Tibial nerve (tissue), 4 donors: ENCODE measurements around the gene THSD4. TPM values are rescaled to one million over a fixed set of nuclear protein-coding genes. Genes with fewer than 3 reads are reported as not detected.

Experiments
- DNase-seq, 2 donors: peaks; one replicate each; pipeline ENCODE4 v3.0.0-alpha.2; 2019; ENCODE audit warnings: low spot score in 2 of 2
- H3K27ac ChIP-seq, 4 donors: fragments of 200-600 bp; sonication (generic) in 3 of 4; one replicate each; pipeline ENCODE4 v1.5.1; 2017 to 2019; ENCODE audit warnings: mild to moderate bottlenecking in 1 of 4
- H3K27me3 ChIP-seq, 2 donors: fragments of 200-600 bp; sonication (generic) in 1 of 2; one replicate each; pipeline versions ENCODE4 v1.5.1 to v1.6.0; 2017 to 2019
- H3K36me3 ChIP-seq, 3 donors: fragments of 200-600 bp; sonication (generic); one replicate each; pipeline ENCODE4 v1.5.1; 2018 to 2019
- H3K4me1 ChIP-seq, 4 donors: fragments of 200-600 bp; sonication (generic) in 3 of 4; one replicate each; pipeline ENCODE4 v1.5.1; 2017 to 2019
- H3K4me3 ChIP-seq, 4 donors: fragments of 200-600 bp; sonication (generic) in 3 of 4; one replicate each; pipeline ENCODE4 v1.5.1; 2017 to 2019; ENCODE audit warnings: mild to moderate bottlenecking in 1 of 4, moderate library complexity in 1 of 4
- H3K9me3 ChIP-seq, 4 donors: fragments of 200-600 bp; sonication (generic) in 3 of 4; one replicate each; pipeline ENCODE4 v1.5.1; 2017 to 2019
- CTCF ChIP-seq, 5 experiments: fragments of 200-600 bp in 3 of 5; fragments of 450-650 bp in 2 of 5; sonication (generic) in 3 of 5; IDR thresholded peaks; one replicate each; pipeline ENCODE4 v1.5.1; 2016 to 2019; ENCODE audit warnings: antibody characterized with exemption in 5 of 5, mild to moderate bottlenecking in 3 of 5, moderate library complexity in 2 of 5
- EP300 ChIP-seq, 2 donors: sonication (generic); formaldehyde crosslinking; IDR thresholded peaks; one replicate each; pipeline ENCODE4 v1.6.1; 2017; ENCODE audit warnings: antibody characterized with exemption in 2 of 2, mild to moderate bottlenecking in 1 of 2
- POLR2A ChIP-seq, 2 donors: fragments of 450-650 bp; IDR thresholded peaks; one replicate each; pipeline ENCODE4 v1.6.1; 2017; ENCODE audit warnings: antibody characterized with exemption in 2 of 2, mild to moderate bottlenecking in 2 of 2, moderate library complexity in 2 of 2
- WGBS, 2 donors: methylation state at CpG; one replicate each; pipeline ENCODE4 v1.1.5; 2018; 5-methylcytosine and 5-hydroxymethylcytosine counted together
- total RNA-seq, 4 donors: library from RNA; depleted of rRNA; stranded (reverse); fragments of >200 nt; gene quantifications; one replicate each; pipeline ENCODE4 v1.1.0, GENCODE V29; 2016

Gene THSD4
- total RNA-seq, 4 donors from 2014 or later: 9.6 to 25.1 (median 21.2) TPM

- H3K36me3 ChIP-seq: no peaks in the 10 kb centered on the region
- H3K9me3 ChIP-seq: no peaks in the 10 kb centered on the region
- 87 to 92% methylated on average over 2 of the region's 2 CpGs for WGBS, 2 donors
- DNase-seq: no peak
- no peak for TF ChIP-seq POLR2A (IDR thresholded peaks at IDR 0.05)
- TF ChIP-seq EP300 (IDR thresholded peaks at IDR 0.05): no peak
- no peak for TF ChIP-seq CTCF (IDR thresholded peaks at IDR 0.05)
- no peaks in the 10 kb centered on the region for H3K27me3 ChIP-seq
- H3K4me1 ChIP-seq: peaks cover 0 to 4% (median 0%) of the 10 kb centered on the region in 4 donors
- H3K27ac ChIP-seq: no peak overlapping the region
- H3K4me3 ChIP-seq: no peak overlapping the region
Observed at GRCh38 chr15:71221417-71221816, 106.1 kb downstream of the THSD4 start.

- H3K4me3 ChIP-seq: no peak overlapping the region
- H3K27me3 ChIP-seq: no peaks in the 10 kb centered on the region
- no peak for DNase-seq
- TF ChIP-seq POLR2A (IDR thresholded peaks at IDR 0.05) (no peak), EP300 (IDR thresholded peaks at IDR 0.05) (no peak), CTCF (IDR thresholded peaks at IDR 0.05) (no peak)
- WGBS, 2 donors: 88% methylated on average over 2 of the region's 2 CpGs
- peaks cover 0 to 4% (median 0%) of the 10 kb centered on the region in 4 donors for H3K4me1 ChIP-seq
- no peak overlapping the region for H3K27ac ChIP-seq
- H3K9me3 ChIP-seq: no peaks in the 10 kb centered on the region
- no peaks in the 10 kb centered on the region for H3K36me3 ChIP-seq
Observed at GRCh38 chr15:71223516-71223915, 108.2 kb downstream of the THSD4 start.

- WGBS, 2 donors: 69 to 82% methylated on average over 4 of the region's 4 CpGs
- Histone ChIP-seq H3K4me3 (no peak overlapping the region), H3K4me1 (peaks cover 0 to 1% (median 0%) of the 10 kb centered on the region in 4 donors), H3K36me3 (no peaks in the 10 kb centered on the region), H3K27me3 (no peaks in the 10 kb centered on the region), H3K9me3 (no peaks in the 10 kb centered on the region), H3K27ac (no peak overlapping the region)
- TF ChIP-seq POLR2A (IDR thresholded peaks at IDR 0.05) (no peak), EP300 (IDR thresholded peaks at IDR 0.05) (no peak), CTCF (IDR thresholded peaks at IDR 0.05) (no peak)
- DNase-seq: no peak
Observed at GRCh38 chr15:71224024-71224423, 108.8 kb downstream of the THSD4 start.

GRCh38 chr15:71225851-71226250 is 110.6 kb downstream of the THSD4 start:
- DNase-seq: no peak
- Histone ChIP-seq H3K4me3 (no peak overlapping the region), H3K4me1 (no peaks in the 10 kb centered on the region), H3K27me3 (no peaks in the 10 kb centered on the region), H3K27ac (no peak overlapping the region), H3K9me3 (no peaks in the 10 kb centered on the region), H3K36me3 (no peaks in the 10 kb centered on the region)
- no peak for TF ChIP-seq CTCF (IDR thresholded peaks at IDR 0.05)
- WGBS, 2 donors: 70 to 71% methylated on average over 2 of the region's 2 CpGs

GRCh38 chr15:71226536-71227455 is 111.5 kb downstream of the THSD4 start:
- H3K4me3 ChIP-seq: no peak overlapping the region
- 57 to 65% methylated on average over 15 of the region's 15 CpGs for WGBS, 2 donors
- TF ChIP-seq POLR2A (IDR thresholded peaks at IDR 0.05) (no peak), EP300 (IDR thresholded peaks at IDR 0.05) (no peak), CTCF (IDR thresholded peaks at IDR 0.05) (no peak)
- H3K36me3 ChIP-seq: no peaks in the 10 kb centered on the region
- DNase-seq: no peak
- H3K27ac ChIP-seq: no peak overlapping the region
- H3K4me1 ChIP-seq: no peaks in the 10 kb centered on the region
- H3K27me3 ChIP-seq: no peaks in the 10 kb centered on the region
- H3K9me3 ChIP-seq: no peaks in the 10 kb centered on the region
